Measurements from ENCODE around the gene ANAPC10.

- TF ChIP-seq POLR2A (IDR thresholded peaks at IDR 0.05): no peak
- TF ChIP-seq POLR2AphosphoS5 (IDR thresholded peaks at IDR 0.05): no peak
- TF ChIP-seq, protein P1, sequence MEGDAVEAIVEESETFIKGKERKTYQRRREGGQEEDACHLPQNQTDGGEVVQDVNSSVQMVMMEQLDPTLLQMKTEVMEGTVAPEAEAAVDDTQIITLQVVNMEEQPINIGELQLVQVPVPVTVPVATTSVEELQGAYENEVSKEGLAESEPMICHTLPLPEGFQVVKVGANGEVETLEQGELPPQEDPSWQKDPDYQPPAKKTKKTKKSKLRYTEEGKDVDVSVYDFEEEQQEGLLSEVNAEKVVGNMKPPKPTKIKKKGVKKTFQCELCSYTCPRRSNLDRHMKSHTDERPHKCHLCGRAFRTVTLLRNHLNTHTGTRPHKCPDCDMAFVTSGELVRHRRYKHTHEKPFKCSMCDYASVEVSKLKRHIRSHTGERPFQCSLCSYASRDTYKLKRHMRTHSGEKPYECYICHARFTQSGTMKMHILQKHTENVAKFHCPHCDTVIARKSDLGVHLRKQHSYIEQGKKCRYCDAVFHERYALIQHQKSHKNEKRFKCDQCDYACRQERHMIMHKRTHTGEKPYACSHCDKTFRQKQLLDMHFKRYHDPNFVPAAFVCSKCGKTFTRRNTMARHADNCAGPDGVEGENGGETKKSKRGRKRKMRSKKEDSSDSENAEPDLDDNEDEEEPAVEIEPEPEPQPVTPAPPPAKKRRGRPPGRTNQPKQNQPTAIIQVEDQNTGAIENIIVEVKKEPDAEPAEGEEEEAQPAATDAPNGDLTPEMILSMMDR (IDR thresholded peaks at IDR 0.05): no peak
Measured at GRCh38 chr4:144948009-144948408, 150.0 kb downstream of the ANAPC10 start.

Measured in gastroesophageal sphincter (tissue), 3 donors.